KMS-11 (cell line): ENCODE results near the gene CTCF.
A peak's percentile ranks its signal among the peaks of the same experiment; 100 is the strongest.

Experiments
- H2AFZ ChIP-seq: fragments of 200-600 bp; sonication (generic); 2 replicates; pipeline ENCODE4 v1.6.1; 2016; ENCODE audit warnings: antibody characterized with exemption, mixed run types, low read depth
- H3K27ac ChIP-seq: fragments of 200-600 bp; sonication (generic); 2 replicates; pipeline ENCODE4 v1.6.1; 2016; ENCODE audit warnings: mild to moderate bottlenecking, mixed run types
- H3K27me3 ChIP-seq: fragments of 200-600 bp; sonication (generic); 2 replicates; pipeline ENCODE4 v1.6.1; 2017; ENCODE audit warnings: mild to moderate bottlenecking, low read depth, mixed run types, moderate library complexity; ENCODE audit not compliant: insufficient read depth
- H3K36me3 ChIP-seq: fragments of 200-600 bp; sonication (generic); 2 replicates; pipeline ENCODE4 v1.6.1; 2017; ENCODE audit warnings: mild to moderate bottlenecking, mixed run types; ENCODE audit not compliant: insufficient read depth
- H3K4me1 ChIP-seq: fragments of 200-600 bp; sonication (generic); 2 replicates; pipeline ENCODE4 v1.6.1; 2016; ENCODE audit warnings: mild to moderate bottlenecking, low read depth, mixed run types; ENCODE audit not compliant: poor library complexity, severe bottlenecking
- H3K4me2 ChIP-seq: fragments of 200-600 bp; sonication (generic); 2 replicates; pipeline ENCODE4 v1.7.0; 2016; ENCODE audit warnings: mild to moderate bottlenecking, mixed run types
- H3K4me3 ChIP-seq: fragments of 200-600 bp; sonication (generic); IDR thresholded peaks from 2 replicates; pipeline ENCODE4 v1.6.1; 2017; ENCODE audit warnings: low read depth, low read length, mixed read lengths; ENCODE audit not compliant: insufficient read depth
- H3K79me2 ChIP-seq: fragments of 200-600 bp; sonication (generic); 2 replicates; pipeline ENCODE4 v1.6.1; 2016; ENCODE audit warnings: low read depth, mixed run types; ENCODE audit not compliant: insufficient read depth
- H3K9ac ChIP-seq: fragments of 200-600 bp; sonication (generic); 2 replicates; pipeline ENCODE4 v1.6.1; 2016; ENCODE audit warnings: mild to moderate bottlenecking, mixed run types
- H4K20me1 ChIP-seq: fragments of 200-600 bp; sonication (generic); 2 replicates; pipeline ENCODE4 v1.6.1; 2016; ENCODE audit warnings: mild to moderate bottlenecking, mixed run types; ENCODE audit not compliant: insufficient read depth
- CTCF ChIP-seq: fragments of 200-600 bp; sonication (generic); conservative IDR thresholded peaks from 2 replicates; pipeline ENCODE4 v1.6.1; 2017; ENCODE audit warnings: low read depth, mild to moderate bottlenecking, antibody characterized with exemption, low read length, moderate library complexity, mixed read lengths

The CTCF gene

GRCh38 chr16:67517661-67518423, 44.5 kb upstream of the CTCF start:
- Histone ChIP-seq H3K4me1 (peaks cover 15% of the 10 kb centered on the region), H3K79me2 (no peaks in the 10 kb centered on the region), H3K36me3 (no peaks in the 10 kb centered on the region), H3K9ac (no peak overlapping the region), H3K27ac (no peak overlapping the region), H4K20me1 (no peaks in the 10 kb centered on the region), H3K4me2 (no peak overlapping the region), H2AFZ (no peak overlapping the region), H3K27me3 (no peaks in the 10 kb centered on the region), H3K4me3 (no peak overlapping the region)
- no peak for TF ChIP-seq CTCF

GRCh38 chr16:67518676-67519075, 43.6 kb upstream of the CTCF start:
- Histone ChIP-seq H2AFZ (no peak overlapping the region), H3K79me2 (no peaks in the 10 kb centered on the region), H3K4me2 (no peak overlapping the region), H3K9ac (no peak overlapping the region), H3K27ac (no peak overlapping the region), H4K20me1 (no peaks in the 10 kb centered on the region), H3K4me1 (peaks cover 15% of the 10 kb centered on the region), H3K36me3 (no peaks in the 10 kb centered on the region), H3K27me3 (no peaks in the 10 kb centered on the region), H3K4me3 (no peak overlapping the region)
- no peak for TF ChIP-seq CTCF

- Histone ChIP-seq H3K4me1 (peaks cover 9% of the 10 kb centered on the region), H3K4me2 (no peak overlapping the region), H3K79me2 (no peaks in the 10 kb centered on the region), H3K27ac (no peak overlapping the region), H3K9ac (no peak overlapping the region), H3K4me3 (no peak overlapping the region), H3K36me3 (no peaks in the 10 kb centered on the region), H4K20me1 (no peaks in the 10 kb centered on the region), H2AFZ (no peak overlapping the region), H3K27me3 (no peaks in the 10 kb centered on the region)
- TF ChIP-seq CTCF, result no peak
These were observed 43.1 kb upstream of the CTCF start for GRCh38 chr16:67519242-67519641.

GRCh38 chr16:67521095-67521804, 41.1 kb upstream of the CTCF start:
- no peaks in the 10 kb centered on the region for H4K20me1 ChIP-seq
- H3K36me3 ChIP-seq, result no peaks in the 10 kb centered on the region
- H3K79me2 ChIP-seq, result no peaks in the 10 kb centered on the region
- peak overlapping the region; percentile 89 for H3K9ac ChIP-seq
- H3K27me3 ChIP-seq, result no peaks in the 10 kb centered on the region
- peak overlapping the region; percentile 75 for H3K4me2 ChIP-seq
- peak overlapping the region; percentile 93 for H3K27ac ChIP-seq
- peaks cover 4% of the 10 kb centered on the region for H3K4me1 ChIP-seq
- no peak overlapping the region for H3K4me3 ChIP-seq
- peak; percentile 93 for TF ChIP-seq CTCF
- peak overlapping the region; percentile 93 for H2AFZ ChIP-seq
